ENCODE data around the gene ZFYVE26. TPM values are rescaled to one million over a fixed set of nuclear protein-coding genes. Genes with fewer than 3 reads are reported as not detected.
A peak's percentile ranks its signal among the peaks of the same experiment; 100 is the strongest.

The ZFYVE26 gene
- total RNA-seq, 1 experiment from 2014 or later, result 21.1 TPM

DNA sequence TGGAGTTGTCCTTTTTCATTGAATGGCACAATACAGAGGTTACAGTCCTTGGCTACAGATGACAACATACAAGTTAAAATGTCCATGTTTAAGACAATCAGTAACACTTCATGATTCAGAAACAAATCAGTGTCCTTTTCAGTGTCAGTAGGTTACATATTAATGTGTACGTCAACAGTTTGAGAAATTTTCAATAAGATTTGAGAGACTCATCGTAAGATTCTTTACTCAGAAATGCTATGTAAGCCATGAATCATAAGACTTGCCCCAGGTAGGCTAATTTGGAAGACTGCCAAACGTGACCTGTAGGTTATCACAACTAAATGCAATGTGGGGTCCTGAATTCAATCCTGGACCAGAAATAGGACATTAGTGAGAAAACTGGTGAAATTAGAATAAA, 111.2 kb downstream of the ZFYVE26 start:
- Histone ChIP-seq H3K4me1 (ENCODE audit: insufficient read depth, low read length) (peaks cover 8% of the 10 kb centered on the region; the same call in 1 of the 2 replicates), H3K36me3 (ENCODE audit: low read depth, low read length) (no peaks in the 10 kb centered on the region; the same call in 1 of the 2 replicates), H3K9ac (ENCODE audit: low read length) (no peak overlapping the region), H3K9me3 (ENCODE audit: low read length) (peaks cover 9% of the 10 kb centered on the region), H3K4me2 (ENCODE audit: low read length) (no peak overlapping the region), H3K9me2 (replicated peaks; ENCODE audit: low read length) (no peaks in the 10 kb centered on the region), H3K27ac (ENCODE audit: low read length) (no peak overlapping the region), H3K4me3 (ENCODE audit: low read length) (no peak overlapping the region), H3K79me2 (ENCODE audit: low read length) (no peaks in the 10 kb centered on the region), H3K27me3 (ENCODE audit: low read length) (no peaks in the 10 kb centered on the region), H4K20me1 (ENCODE audit: low read length) (no peaks in the 10 kb centered on the region), H3F3A (ENCODE audit: low read length, unreplicated experiment) (no peaks in the 10 kb centered on the region), H2AFZ (ENCODE audit: low read length) (0 out of 2 replicates have a peak overlapping the region, but pooled peaks have one; percentile 2)
- intact Hi-C loops (cut with micrococcal nuclease), result no loop called here
- ChIA-PET POLR2A (ENCODE audit: unreplicated experiment) (interaction anchor here (1.2 kb wide), 1 partner anchor 10 kb away, joined by 3 read pairs; the partner anchor contains the start of gene RDH11), CTCF (interaction anchor here (0.7 to 2.7 kb wide), 14 partner anchors 24 to 345 kb away, joined by 3 to 70 read pairs (median 11); partner anchors contain the start of genes ARG2, ATP6V1D, EIF2S1 and PLEKHH1)
- no peak; the same call in 1 of the 2 replicates for ATAC-seq
- no TSS peak for BruUV-seq (replicated peaks)
- peak; percentile 35 for DNase-seq
- no peak for TF ChIP-seq EZH2phosphoT487 (IDR thresholded peaks at IDR 0.05; ENCODE audit: borderline replicate concordance, low read length)
- TF ChIP-seq EZH2 (IDR thresholded peaks at IDR 0.05; ENCODE audit: low read length, unreplicated experiment), result no peak
- TF ChIP-seq, protein P1, sequence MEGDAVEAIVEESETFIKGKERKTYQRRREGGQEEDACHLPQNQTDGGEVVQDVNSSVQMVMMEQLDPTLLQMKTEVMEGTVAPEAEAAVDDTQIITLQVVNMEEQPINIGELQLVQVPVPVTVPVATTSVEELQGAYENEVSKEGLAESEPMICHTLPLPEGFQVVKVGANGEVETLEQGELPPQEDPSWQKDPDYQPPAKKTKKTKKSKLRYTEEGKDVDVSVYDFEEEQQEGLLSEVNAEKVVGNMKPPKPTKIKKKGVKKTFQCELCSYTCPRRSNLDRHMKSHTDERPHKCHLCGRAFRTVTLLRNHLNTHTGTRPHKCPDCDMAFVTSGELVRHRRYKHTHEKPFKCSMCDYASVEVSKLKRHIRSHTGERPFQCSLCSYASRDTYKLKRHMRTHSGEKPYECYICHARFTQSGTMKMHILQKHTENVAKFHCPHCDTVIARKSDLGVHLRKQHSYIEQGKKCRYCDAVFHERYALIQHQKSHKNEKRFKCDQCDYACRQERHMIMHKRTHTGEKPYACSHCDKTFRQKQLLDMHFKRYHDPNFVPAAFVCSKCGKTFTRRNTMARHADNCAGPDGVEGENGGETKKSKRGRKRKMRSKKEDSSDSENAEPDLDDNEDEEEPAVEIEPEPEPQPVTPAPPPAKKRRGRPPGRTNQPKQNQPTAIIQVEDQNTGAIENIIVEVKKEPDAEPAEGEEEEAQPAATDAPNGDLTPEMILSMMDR (conservative IDR thresholded peaks at IDR 0.05; ENCODE audit: low read depth, low read length), result no peak

DNA sequence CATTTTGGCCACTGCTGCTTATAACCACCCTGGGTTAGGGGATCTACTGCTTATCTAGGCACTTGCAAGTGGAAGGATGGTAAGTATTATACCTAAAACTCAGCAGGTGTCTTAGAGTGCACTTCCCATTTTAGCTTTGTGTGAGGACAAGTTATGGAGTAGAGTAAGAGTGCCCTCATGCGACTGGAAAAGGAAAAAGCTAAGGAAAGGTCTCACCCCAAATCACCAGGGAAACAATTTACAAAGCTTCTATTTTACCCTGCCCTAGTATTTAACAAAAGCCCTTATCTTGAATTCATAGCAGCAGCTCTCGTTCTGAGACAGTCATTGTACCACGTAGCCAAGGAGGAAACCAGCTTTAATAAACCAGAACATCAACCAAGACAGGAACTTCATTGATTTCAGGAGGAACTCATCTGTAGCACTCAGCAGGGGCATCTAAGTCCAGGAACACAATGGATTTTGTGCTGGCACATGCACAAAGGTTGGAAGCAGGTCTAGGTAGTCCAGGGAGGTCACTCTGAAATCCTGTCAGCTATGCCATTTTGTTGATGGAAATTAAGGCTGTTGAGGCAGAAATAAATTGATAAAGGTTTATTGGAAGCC, 111.8 kb downstream of the ZFYVE26 start:
- Histone ChIP-seq H3K79me2 (ENCODE audit: low read length) (no peaks in the 10 kb centered on the region), H3K9ac (ENCODE audit: low read length) (no peak overlapping the region), H2AFZ (ENCODE audit: low read length) (no peak overlapping the region), H3K4me2 (ENCODE audit: low read length) (no peak overlapping the region), H3K9me2 (replicated peaks; ENCODE audit: low read length) (no peaks in the 10 kb centered on the region), H3K27ac (ENCODE audit: low read length) (no peak overlapping the region), H3F3A (ENCODE audit: low read length, unreplicated experiment) (no peaks in the 10 kb centered on the region), H3K4me3 (ENCODE audit: low read length) (no peak overlapping the region), H3K4me1 (ENCODE audit: insufficient read depth, low read length) (peaks cover 8% of the 10 kb centered on the region; the same call in 1 of the 2 replicates), H3K9me3 (ENCODE audit: low read length) (peaks cover 3% of the 10 kb centered on the region), H3K36me3 (ENCODE audit: low read depth, low read length) (no peaks in the 10 kb centered on the region; the same call in 1 of the 2 replicates), H4K20me1 (ENCODE audit: low read length) (no peaks in the 10 kb centered on the region), H3K27me3 (ENCODE audit: low read length) (no peaks in the 10 kb centered on the region)
- intact Hi-C loops (cut with micrococcal nuclease), result loop anchor here (1.0 to 5.0 kb wide), 7 partner anchors 30 to 537 kb away; partner anchors contain the start of gene VTI1B
- TF ChIP-seq EZH2phosphoT487 (IDR thresholded peaks at IDR 0.05; ENCODE audit: borderline replicate concordance, low read length), result no peak
- TF ChIP-seq, protein P1 (conservative IDR thresholded peaks at IDR 0.05; ENCODE audit: low read depth, low read length), result peak; percentile 91
- no TSS peak for BruUV-seq (replicated peaks)
- DNase-seq (peak; percentile 79), ATAC-seq (peak; percentile 88)
- CTCF ChIA-PET, result interaction anchor here (0.5 to 2.7 kb wide), 32 partner anchors 9 to 1345 kb away, joined by 3 to 70 read pairs (median 6); partner anchors contain the start of genes ARG2, ATP6V1D, EIF2S1 and PIGH
- POLR2A ChIA-PET (ENCODE audit: unreplicated experiment), result interaction anchor here (0.5 to 1.2 kb wide), 4 partner anchors 9 to 105 kb away, joined by 3 read pairs; partner anchors contain the start of genes PIGH and RDH11
